ENCODE data around the gene ENOX1.

ENOX1 gene

GRCh38 chr13:43297967-43298678 lies 488.6 kb downstream of the ENOX1 start:
- no peak for TF ChIP-seq RARB (CRISPR knock-in tag; IDR thresholded peaks at IDR 0.05)
- TF ChIP-seq ZNF70 (CRISPR knock-in tag; IDR thresholded peaks at IDR 0.05): no peak
- TF ChIP-seq ISL1 (CRISPR knock-in tag; IDR thresholded peaks at IDR 0.05): no peak
- no peak for TF ChIP-seq TOX (CRISPR knock-in tag; IDR thresholded peaks at IDR 0.05; ENCODE audit: borderline replicate concordance)
- TF ChIP-seq PATZ1 (CRISPR knock-in tag; IDR thresholded peaks at IDR 0.05; ENCODE audit: borderline replicate concordance): no peak
- no peak for TF ChIP-seq CREB5 (CRISPR knock-in tag; IDR thresholded peaks at IDR 0.05; ENCODE audit: low read depth)

GRCh38 chr13:43295825-43296564 lies 490.8 kb downstream of the ENOX1 start:
- no peak for ATAC-seq
- TF ChIP-seq TOX (CRISPR knock-in tag; IDR thresholded peaks at IDR 0.05; ENCODE audit: borderline replicate concordance): no peak

More at GRCh38 chr13:43297967-43298678, 488.6 kb downstream of the ENOX1 start:
- no peak for ATAC-seq

- ATAC-seq: no peak
These were observed 491.5 kb downstream of the ENOX1 start for GRCh38 chr13:43295321-43295720.

GRCh38 chr13:43294412-43294811 lies 492.4 kb downstream of the ENOX1 start:
- no peak for ATAC-seq

More at GRCh38 chr13:43295321-43295720, 491.5 kb downstream of the ENOX1 start:
- TF ChIP-seq TOX (CRISPR knock-in tag; IDR thresholded peaks at IDR 0.05; ENCODE audit: borderline replicate concordance) (no peak), PATZ1 (CRISPR knock-in tag; IDR thresholded peaks at IDR 0.05; ENCODE audit: borderline replicate concordance) (no peak), ZNF565 (CRISPR knock-in tag; conservative IDR thresholded peaks at IDR 0.05; ENCODE audit: low read depth) (no peak), OSR1 (CRISPR knock-in tag; IDR thresholded peaks at IDR 0.05) (no peak), ARNTL (CRISPR knock-in tag; IDR thresholded peaks at IDR 0.05; ENCODE audit: borderline replicate concordance, low read depth) (no peak), ZFP3 (CRISPR knock-in tag; IDR thresholded peaks at IDR 0.05) (no peak), GLIS3 (CRISPR knock-in tag; IDR thresholded peaks at IDR 0.05) (no peak)

More at GRCh38 chr13:43294412-43294811, 492.4 kb downstream of the ENOX1 start:
- TF ChIP-seq CREB5 (CRISPR knock-in tag; IDR thresholded peaks at IDR 0.05; ENCODE audit: low read depth): no peak
- TF ChIP-seq OSR1 (CRISPR knock-in tag; IDR thresholded peaks at IDR 0.05): no peak
- TF ChIP-seq PATZ1 (CRISPR knock-in tag; IDR thresholded peaks at IDR 0.05; ENCODE audit: borderline replicate concordance): no peak
- no peak for TF ChIP-seq ZNF8 (CRISPR knock-in tag; IDR thresholded peaks at IDR 0.05)
- TF ChIP-seq ISL1 (CRISPR knock-in tag; IDR thresholded peaks at IDR 0.05): no peak
- TF ChIP-seq TOX (CRISPR knock-in tag; IDR thresholded peaks at IDR 0.05; ENCODE audit: borderline replicate concordance): no peak
- no peak for TF ChIP-seq CSDC2 (CRISPR knock-in tag; IDR thresholded peaks at IDR 0.05)
- TF ChIP-seq TCF4 (CRISPR knock-in tag; IDR thresholded peaks at IDR 0.05; ENCODE audit: borderline replicate concordance): no peak
